HEK293T (cell line): Measurements from ENCODE around the gene BRD2.

ENCODE experiments used
- FOXA1 ChIP-seq: fragments of 450-650 bp; IDR thresholded peaks from 2 replicates; pipeline ENCODE4 v1.6.1; 2016; ENCODE audit warnings: mild to moderate bottlenecking
- FOXM1 ChIP-seq: fragments of 450-650 bp; IDR thresholded peaks from 2 replicates; pipeline ENCODE4 v1.6.1; 2017; ENCODE audit warnings: mild to moderate bottlenecking, borderline replicate concordance
- HDGF ChIP-seq: fragments of 450-650 bp; IDR thresholded peaks from 2 replicates; pipeline ENCODE4 v1.6.1; 2017; ENCODE audit warnings: antibody characterized with exemption, borderline replicate concordance
- NFRKB ChIP-seq: fragments of 450-650 bp; IDR thresholded peaks from 2 replicates; pipeline ENCODE4 v1.6.1; 2016; ENCODE audit warnings: mild to moderate bottlenecking, moderate library complexity
- SP1 ChIP-seq: fragments of 450-650 bp; IDR thresholded peaks from 2 replicates; pipeline ENCODE4 v1.6.1; 2017
- ZNF384 ChIP-seq: fragments of 450-650 bp; IDR thresholded peaks from 2 replicates; pipeline ENCODE4 v1.6.1; 2016

GRCh38 chr6:33017018-33017417 lies 48.6 kb downstream of the BRD2 start:
- TF ChIP-seq FOXM1 (no peak), ZNF384 (no peak), HDGF (no peak), FOXA1 (no peak), NFRKB (no peak), SP1 (no peak)
